HG03280 (cell line): ENCODE results near the gene FAN1.

ENCODE experiments used
- ATAC-seq: cut with Tn5 transposase; IDR thresholded peaks from one replicate; pipeline ENCODE4 v1.9.1; 2021; ENCODE audit warnings: mild to moderate bottlenecking, moderate library complexity; ENCODE audit not compliant: unreplicated experiment

Gene FAN1

GRCh38 chr15:30954674-30955073 is 51.0 kb downstream of the FAN1 start:
- no peak for ATAC-seq

GRCh38 chr15:30956216-30957124 is 52.8 kb downstream of the FAN1 start:
- no peak for ATAC-seq

- ATAC-seq = no peak
Measured at GRCh38 chr15:30958219-30958618, 54.5 kb downstream of the FAN1 start.

DNA sequence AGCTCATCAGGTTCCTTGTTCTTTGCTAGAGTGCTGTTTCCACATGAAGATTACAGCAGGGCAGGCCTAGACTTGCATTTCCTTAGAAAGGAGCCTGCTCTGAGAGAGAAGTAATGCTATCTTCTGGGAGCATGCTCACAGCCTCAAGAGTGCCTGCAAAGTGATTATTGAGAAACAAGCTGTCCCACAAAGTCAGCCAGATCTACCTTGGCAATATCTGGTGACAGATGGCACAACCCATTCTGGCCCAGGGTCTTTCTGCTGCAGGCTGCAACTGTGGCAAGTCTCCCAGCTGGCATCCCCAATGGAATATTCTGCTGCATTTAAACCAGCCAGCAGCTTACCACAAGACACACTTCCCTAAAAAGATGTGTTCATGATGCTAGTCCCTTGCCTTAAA is 58.4 kb downstream of the FAN1 start:
- no peak for ATAC-seq

GRCh38 chr15:30962659-30963058 is 58.9 kb downstream of the FAN1 start:
- no peak for ATAC-seq

DNA sequence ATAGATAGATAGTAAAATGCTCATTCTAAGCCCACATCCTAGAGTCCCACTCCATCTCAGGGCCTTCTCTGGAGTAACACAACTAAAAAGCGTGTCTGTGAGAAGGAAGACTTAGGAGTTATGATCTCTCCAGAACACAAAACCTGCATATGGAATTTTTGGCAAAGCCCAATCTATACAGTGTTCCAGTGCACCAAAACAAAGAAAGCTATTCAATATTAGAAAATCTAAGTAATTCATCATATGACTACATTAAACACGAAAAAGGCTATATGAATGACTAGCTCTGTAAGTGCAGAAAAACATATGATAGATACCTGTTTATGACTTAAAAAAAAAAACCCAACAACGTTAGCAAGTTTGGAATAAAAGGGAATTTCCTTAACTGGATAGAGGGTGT is 60.0 kb downstream of the FAN1 start:
- no peak for ATAC-seq

DNA sequence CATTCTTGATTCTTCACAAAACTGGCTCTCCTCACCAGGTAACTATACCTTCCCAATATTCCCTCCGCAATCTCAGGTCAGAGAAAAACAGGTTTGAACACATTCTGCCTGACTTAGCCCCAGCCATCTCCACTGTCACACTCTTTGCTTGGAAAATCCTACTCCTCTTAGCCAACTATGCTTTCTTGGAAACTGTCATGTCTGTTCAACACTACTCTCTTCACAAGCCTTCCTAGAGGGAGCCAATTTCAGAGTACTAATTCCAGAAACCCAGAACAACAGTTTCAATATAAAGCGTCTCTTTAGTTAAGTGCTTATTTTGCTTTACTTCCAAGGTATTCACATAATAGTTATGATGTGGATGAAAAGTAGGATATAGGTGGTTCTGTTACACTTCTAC is 66.0 kb downstream of the FAN1 start:
- ATAC-seq = no peak

DNA sequence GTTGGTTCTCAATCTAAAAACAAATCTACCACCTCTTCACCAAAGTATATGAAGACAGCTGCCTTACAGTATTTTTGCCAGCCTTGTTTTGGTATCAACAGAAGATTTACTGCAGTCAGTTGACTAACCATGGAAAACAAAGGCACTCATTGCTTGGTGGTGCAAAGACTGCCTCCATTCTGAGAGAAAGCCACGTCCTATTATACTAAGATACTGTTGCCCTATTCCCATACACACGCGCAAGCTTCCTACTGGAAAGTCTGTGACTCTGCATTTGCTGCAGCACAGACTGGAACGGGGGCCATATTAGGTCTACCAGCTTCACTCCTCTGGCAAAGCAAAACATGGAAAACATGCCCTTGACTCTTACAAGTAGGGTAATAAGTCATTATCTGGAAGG is 69.7 kb downstream of the FAN1 start:
- no peak for ATAC-seq

GRCh38 chr15:30974112-30974511 is 70.4 kb downstream of the FAN1 start:
- ATAC-seq = no peak

DNA sequence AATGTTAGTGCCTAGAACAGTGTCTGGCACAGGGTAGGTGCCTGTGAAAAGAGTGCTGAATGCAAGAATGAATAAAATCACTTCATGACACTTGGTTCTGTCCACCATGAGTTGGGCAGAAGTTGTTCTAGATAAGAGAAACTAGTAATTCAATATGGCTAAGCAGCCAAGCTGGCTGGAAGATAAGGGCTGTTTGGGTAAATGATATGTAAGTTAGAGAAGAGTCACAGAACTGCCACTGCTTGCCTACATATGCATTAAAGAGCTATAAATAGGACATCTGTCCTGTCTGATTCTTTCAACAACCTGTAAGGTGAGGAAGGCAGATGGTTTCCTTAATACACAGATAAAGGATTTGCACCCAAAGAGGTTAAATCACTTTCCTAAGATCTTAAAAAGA is 74.6 kb downstream of the FAN1 start:
- ATAC-seq = no peak

DNA sequence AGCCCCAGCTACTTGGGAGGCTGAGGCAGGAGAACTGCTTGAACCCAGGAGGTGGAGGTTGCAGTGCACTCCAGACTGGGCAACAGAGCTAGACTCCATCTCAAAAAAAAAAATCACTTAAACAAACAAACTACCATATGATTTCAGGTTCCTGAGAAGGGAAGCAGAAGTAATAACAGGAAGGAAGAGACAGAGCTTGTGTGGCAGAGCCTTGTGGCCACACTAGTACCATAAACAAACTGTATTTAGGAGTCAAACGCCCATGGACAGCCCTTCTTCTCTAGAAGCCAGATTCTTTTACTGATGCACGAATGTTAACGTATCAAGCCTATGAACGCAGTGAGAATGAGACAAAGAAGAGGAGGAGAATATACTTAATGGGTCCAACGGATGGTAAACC is 75.7 kb downstream of the FAN1 start:
- no peak for ATAC-seq

- ATAC-seq = no peak
Measured at GRCh38 chr15:30984118-30984517, 80.4 kb downstream of the FAN1 start.

DNA sequence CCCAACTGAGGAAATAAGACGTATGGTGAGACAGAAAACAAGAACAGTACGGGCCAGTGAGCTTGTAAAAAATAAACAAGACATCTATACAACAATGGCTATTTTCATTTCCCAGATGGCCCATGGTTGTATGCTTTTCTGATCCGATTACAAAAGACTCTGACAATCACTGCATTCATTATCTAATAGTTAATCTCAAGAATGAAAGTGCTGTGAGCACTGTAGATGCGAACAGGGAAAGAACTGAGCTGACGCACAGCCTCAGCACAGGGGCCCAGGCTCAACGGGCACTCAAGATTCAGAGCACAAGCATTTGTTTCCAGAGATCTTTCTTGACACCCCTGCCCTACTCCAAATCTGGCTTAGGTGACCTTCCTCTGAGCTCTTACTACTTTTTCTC is 80.8 kb downstream of the FAN1 start:
- ATAC-seq = no peak

- ATAC-seq = no peak
Measured at GRCh38 chr15:30985081-30985531, 81.4 kb downstream of the FAN1 start.

GRCh38 chr15:30990036-30990435 is 86.3 kb downstream of the FAN1 start:
- ATAC-seq = no peak

GRCh38 chr15:30990446-30991254 is 86.9 kb downstream of the FAN1 start:
- ATAC-seq = peak; percentile 9

- peak; percentile 93 for ATAC-seq
Measured at GRCh38 chr15:30991255-30992235, 87.8 kb downstream of the FAN1 start, which contains the start of gene MTMR10. MTMR10 (minus strand) TSS chr15:30991628; CDS start chr15:30991506, 122 bp downstream.

GRCh38 chr15:30992249-30992864 is 88.6 kb downstream of the FAN1 start:
- ATAC-seq = no peak
